ENCODE results near the gene IDUA. TPM values are rescaled to one million over a fixed set of nuclear protein-coding genes. Genes with fewer than 3 reads are reported as not detected.

The IDUA gene
- total and polyA plus RNA-seq, 2 of the 4 experiments (the other 2 are of a cell fraction) = 0.72 to 12.5 TPM

- H3K9me3 ChIP-seq (ENCODE audit: control insufficient read depth, insufficient read depth, low read length) = no peaks in the 10 kb centered on the region
- H4K5ac ChIP-seq (ENCODE audit: low read depth, low read length) = no peak overlapping the region
- no peak overlapping the region for H2BK20ac ChIP-seq (ENCODE audit: low read depth, low read length)
- ATAC-seq (ENCODE audit: low read depth) (peak; percentile 70), DNase-seq (no peak)
- in situ Hi-C loops (cut with MboI; ENCODE audit: low sequenced_read_pairs) = no loop called here
- H3K79me1 ChIP-seq (ENCODE audit: low read depth in 1 of 2, low read length in 2 of 2) = 0 out of 4 replicates have a peak, but pooled peaks cover 0 to 8% of the 10 kb centered on the region in 2 experiments
- no peak overlapping the region for H3K23ac ChIP-seq (ENCODE audit: low read depth, low read length)
- no peak overlapping the region for H2BK15ac ChIP-seq (ENCODE audit: low read depth, low read length)
- intact Hi-C loops (cut with micrococcal nuclease) = no loop called here
- dilution Hi-C loops (cut with HindIII; ENCODE audit: low sequenced_read_pairs, unreplicated experiment) = no loop called here
- peak overlapping the region; percentile 77 for H2AFZ ChIP-seq (replicated peaks; ENCODE audit: low read length, poor library complexity)
- peak overlapping the region; percentile 3; the same call in 1 of the 2 replicates for H3K9ac ChIP-seq (ENCODE audit: low read depth, low read length)
- peaks cover 6% of the 10 kb centered on the region; the same call in 1 of the 2 replicates for H3K4me1 ChIP-seq (ENCODE audit: control insufficient read depth, insufficient read depth, low read length)
- BruUV-seq (replicated peaks) = no TSS peak
- no peak overlapping the region for H3K14ac ChIP-seq (replicated peaks; ENCODE audit: low read depth, low read length)
- no peak overlapping the region for H3K4ac ChIP-seq (ENCODE audit: low read depth, low read length)
- TF ChIP-seq RFX5 (IDR thresholded peaks at IDR 0.05; ENCODE audit: low read depth, low read length) (no peak), CHD1 (IDR thresholded peaks at IDR 0.05; ENCODE audit: low read depth, low read length) (no peak), SMC3 (IDR thresholded peaks at IDR 0.05; ENCODE audit: low read depth, low read length) (no peak), NFE2L2 (IDR thresholded peaks at IDR 0.05; ENCODE audit: low read depth, low read length) (no peak), CEBPB (IDR thresholded peaks at IDR 0.05; ENCODE audit: low read depth, low read length) (no peak), FOS (IDR thresholded peaks at IDR 0.05; ENCODE audit: low read depth, low read length) (no peak), RCOR1 (IDR thresholded peaks at IDR 0.05; ENCODE audit: insufficient replicate concordance, low read length) (no peak), BHLHE40 (IDR thresholded peaks at IDR 0.05; ENCODE audit: low read depth, low read length) (no peak), ELK1 (IDR thresholded peaks at IDR 0.05; ENCODE audit: borderline replicate concordance, low read depth, low read length) (no peak), CTCF (conservative IDR thresholded peaks at IDR 0.05; ENCODE audit: low read depth, low read length) (no peak), USF2 (IDR thresholded peaks at IDR 0.05; ENCODE audit: low read depth, low read length) (no peak), RAD21 (IDR thresholded peaks at IDR 0.05; ENCODE audit: low read length) (no peak), MAZ (IDR thresholded peaks at IDR 0.05; ENCODE audit: borderline replicate concordance, low read depth, low read length) (no peak), MAFK (IDR thresholded peaks at IDR 0.05; ENCODE audit: low read depth, low read length) (no peak)
- peak overlapping the region; percentile 28; the same call in 1 of the 2 replicates for H2AK5ac ChIP-seq (ENCODE audit: low read depth, low read length)
- no peak overlapping the region for H2BK120ac ChIP-seq (ENCODE audit: low read depth, low read length)
- POLR2A ChIA-PET (ENCODE audit: unreplicated experiment) = interaction anchor here (0.6 kb wide), 1 partner anchor 69 kb away, joined by 3 read pairs; no protein-coding TSS in a partner anchor
- no peak overlapping the region for H4K91ac ChIP-seq (ENCODE audit: insufficient read depth, low read depth, low read length)
- H3K18ac ChIP-seq (ENCODE audit: low read depth, low read length) = no peak overlapping the region
- H3K36me3 ChIP-seq (ENCODE audit: control insufficient read depth, insufficient read depth, low read length) = no peaks in the 10 kb centered on the region
- H3K27ac ChIP-seq (ENCODE audit: insufficient read depth, low read length) = no peak overlapping the region
- H4K8ac ChIP-seq (ENCODE audit: low read depth in 2 of 2, low read length in 2 of 2) = peak overlapping the region in 1 of 2 experiments; percentile 47; a peak in 1 of 4 replicates
- CTCF ChIA-PET = no interaction called here
- H4K20me1 ChIP-seq (ENCODE audit: insufficient read depth, low read length) = peaks cover 17% of the 10 kb centered on the region
- WGBS, 2 experiments (ENCODE audit: extremely low coverage in 2 of 2, insufficient read length in 1 of 2) = 22% methylated on average over 16 of the region's 28 CpGs; no CpG with 5 or more reads in 1 of the 2 experiments
- no peaks in the 10 kb centered on the region for H3K9me1 ChIP-seq (ENCODE audit: insufficient read depth, low read length)
- H2BK5ac ChIP-seq (ENCODE audit: low read depth, low read length, poor library complexity, severe bottlenecking) = no peak overlapping the region
- no peaks in the 10 kb centered on the region for H3K27me3 ChIP-seq (ENCODE audit: control insufficient read depth, insufficient read depth, low read length)
- H3K4me3 ChIP-seq (ENCODE audit: insufficient read depth, low read depth, low read length) = peak overlapping the region; percentile 6; the same call in 1 of the 2 replicates
- no peak overlapping the region for H3K56ac ChIP-seq (ENCODE audit: extremely low read depth, insufficient read depth, low read length)
- peak overlapping the region; percentile 63 for H3K4me2 ChIP-seq (ENCODE audit: low read depth, low read length)
- H2AK9ac ChIP-seq (replicated peaks; ENCODE audit: low read depth, low read length, poor library complexity) = peak overlapping the region; percentile 44
These were observed 41.4 kb upstream of the IDUA start for GRCh38 chr4:945274-946102.
